OCI-LY3 (cell line): ENCODE measurements around the gene DIAPH2.

ENCODE experiments used
- H2AFZ ChIP-seq: fragments of 200-600, 300-600 bp; shearing (Covaris generic); 2 replicates; pipeline ENCODE4 v1.6.0; 2014; ENCODE audit warnings: antibody characterized with exemption, low read depth, low read length
- H3K27ac ChIP-seq: fragments of 200-600, 300-600 bp; sonication (generic); 2 replicates; pipeline ENCODE4 v1.5.1; 2014; ENCODE audit warnings: mild to moderate bottlenecking, low read length, moderate library complexity, mixed read lengths
- H3K27me3 ChIP-seq: fragments of 200-600, 300-600 bp; sonication (generic); 2 replicates; pipeline ENCODE4 v1.6.1; 2014; ENCODE audit warnings: low read depth, low read length, mixed read lengths
- H3K36me3 ChIP-seq: fragments of 200-600, 300-600 bp; sonication (generic); replicated peaks from 2 replicates; pipeline ENCODE3; 2014; ENCODE audit warnings: low read depth, low read length, mixed read lengths
- H3K4me1 ChIP-seq: fragments of 300-600, 200-600 bp; sonication (generic); 2 replicates; pipeline ENCODE4 v1.6.1; 2014; ENCODE audit warnings: low read length, mixed read lengths
- H3K4me2 ChIP-seq: fragments of 200-600, 300-600 bp; sonication (generic); 2 replicates; pipeline ENCODE4 v1.6.1; 2014; ENCODE audit warnings: low read length, mixed read lengths
- H3K4me3 ChIP-seq: fragments of 300-600, 200-600 bp; sonication (generic); 2 replicates; pipeline ENCODE4 v1.5.1; 2014; ENCODE audit warnings: antibody characterized with exemption, mild to moderate bottlenecking, low read length, moderate library complexity
- H3K79me2 ChIP-seq: fragments of 300-600, 200-600 bp; shearing (Covaris generic); 2 replicates; pipeline ENCODE4 v1.6.1; 2014; ENCODE audit warnings: mild to moderate bottlenecking, low read length, mixed read lengths
- H3K9ac ChIP-seq: fragments of 300-600, 200-600 bp; shearing (Covaris generic); 2 replicates; pipeline ENCODE4 v1.6.0; 2014; ENCODE audit warnings: mild to moderate bottlenecking, low read length, moderate library complexity
- H3K9me3 ChIP-seq: fragments of 200-600, 300-600 bp; shearing (Covaris generic); 2 replicates; pipeline ENCODE4 v1.6.1; 2014; ENCODE audit warnings: low read length, mixed read lengths; ENCODE audit not compliant: insufficient read depth
- H4K20me1 ChIP-seq: fragments of 200-600, 300-600 bp; sonication (generic); 2 replicates; pipeline ENCODE4 v1.6.1; 2016; ENCODE audit warnings: low read length, mixed read lengths; ENCODE audit not compliant: insufficient read depth
- CTCF ChIP-seq: fragments of 200-600, 300-600 bp; sonication (generic); IDR thresholded peaks from 2 replicates; pipeline ENCODE4 v1.5.1; 2014; ENCODE audit warnings: antibody characterized with exemption, low read length, low read depth
- EZH2phosphoT487 ChIP-seq: fragments of 200-600 bp; shearing (Covaris generic); IDR thresholded peaks from 2 replicates; pipeline ENCODE4 v1.6.1; 2018; ENCODE audit warnings: antibody characterized with exemption, mixed run types, low read depth

DIAPH2 gene

GRCh38 chrX:97369947-97370346 is 685.3 kb downstream of the DIAPH2 start:
- Histone ChIP-seq H3K27me3 (no peaks in the 10 kb centered on the region), H3K9ac (no peak overlapping the region), H3K4me3 (no peak overlapping the region), H3K4me2 (no peak overlapping the region), H2AFZ (no peak overlapping the region), H3K9me3 (no peaks in the 10 kb centered on the region), H3K79me2 (no peaks in the 10 kb centered on the region), H3K36me3 (no peaks in the 10 kb centered on the region), H3K27ac (no peak overlapping the region), H4K20me1 (no peaks in the 10 kb centered on the region), H3K4me1 (no peaks in the 10 kb centered on the region)
- TF ChIP-seq CTCF, result no peak
- TF ChIP-seq EZH2phosphoT487, result no peak

- Histone ChIP-seq H3K36me3 (no peaks in the 10 kb centered on the region), H3K27me3 (no peaks in the 10 kb centered on the region), H3K27ac (no peak overlapping the region), H3K4me2 (no peak overlapping the region), H3K9me3 (no peaks in the 10 kb centered on the region), H3K4me1 (no peaks in the 10 kb centered on the region), H2AFZ (no peak overlapping the region), H4K20me1 (no peaks in the 10 kb centered on the region), H3K9ac (no peak overlapping the region), H3K4me3 (no peak overlapping the region), H3K79me2 (no peaks in the 10 kb centered on the region)
- no peak for TF ChIP-seq EZH2phosphoT487
- TF ChIP-seq CTCF, result no peak
Measured at GRCh38 chrX:97372001-97372766, 687.5 kb downstream of the DIAPH2 start.

GRCh38 chrX:97374266-97374665 is 689.6 kb downstream of the DIAPH2 start:
- H3K4me1 ChIP-seq, result no peaks in the 10 kb centered on the region
- H3K4me2 ChIP-seq, result no peak overlapping the region
- TF ChIP-seq EZH2phosphoT487, result no peak
- no peak for TF ChIP-seq CTCF
- no peaks in the 10 kb centered on the region for H3K27me3 ChIP-seq
- H3K4me3 ChIP-seq, result no peak overlapping the region
- no peaks in the 10 kb centered on the region for H3K36me3 ChIP-seq
- no peak overlapping the region for H2AFZ ChIP-seq
- H3K27ac ChIP-seq, result no peak overlapping the region
- H4K20me1 ChIP-seq, result no peaks in the 10 kb centered on the region
- no peaks in the 10 kb centered on the region for H3K79me2 ChIP-seq
- H3K9me3 ChIP-seq, result no peaks in the 10 kb centered on the region
- H3K9ac ChIP-seq, result no peak overlapping the region

GRCh38 chrX:97380200-97380599 is 695.6 kb downstream of the DIAPH2 start:
- no peaks in the 10 kb centered on the region for H3K9me3 ChIP-seq
- H3K36me3 ChIP-seq, result no peaks in the 10 kb centered on the region
- no peaks in the 10 kb centered on the region for H3K4me1 ChIP-seq
- H2AFZ ChIP-seq, result no peak overlapping the region
- H4K20me1 ChIP-seq, result no peaks in the 10 kb centered on the region
- H3K9ac ChIP-seq, result no peak overlapping the region
- H3K4me2 ChIP-seq, result no peak overlapping the region
- no peak for TF ChIP-seq CTCF
- no peak for TF ChIP-seq EZH2phosphoT487
- no peaks in the 10 kb centered on the region for H3K27me3 ChIP-seq
- H3K79me2 ChIP-seq, result no peaks in the 10 kb centered on the region
- no peak overlapping the region for H3K27ac ChIP-seq
- H3K4me3 ChIP-seq, result no peak overlapping the region
